CD4-positive, CD25-positive, alpha-beta regulatory T cell (primary cell): ENCODE results near the gene GMPR. TPM values are rescaled to one million over a fixed set of nuclear protein-coding genes. Genes with fewer than 3 reads are reported as not detected.

Experiments used
- ATAC-seq, 2 donors: fragments of 150-1000 bp; cut with Tn5 transposase; one replicate each; pipeline ENCODE4 v1.10.0; 2021; ENCODE audit warnings: low read depth in 2 of 2, moderate number of reproducible peaks in 2 of 2, moderate library complexity in 1 of 2
- DNase-seq, 3 donors: peaks; one replicate each; pipeline versions ENCODE4 v3.0.0 to v3.0.0-alpha.2; 2012 to 2022; ENCODE audit warnings: mixed read lengths in 1 of 3
- H3K27ac ChIP-seq: one replicate; pipeline ENCODE4 v1.7.0; 2013; ENCODE audit warnings: mild to moderate bottlenecking, low read length; ENCODE audit not compliant: insufficient read depth, poor library complexity, severe bottlenecking
- H3K27me3 ChIP-seq: one replicate; pipeline ENCODE4 v1.7.0; 2013; ENCODE audit warnings: low read length; ENCODE audit not compliant: control insufficient read depth, insufficient read depth
- H3K36me3 ChIP-seq: one replicate; pipeline ENCODE4 v1.7.0; 2013; ENCODE audit warnings: mild to moderate bottlenecking, low read length, moderate library complexity; ENCODE audit not compliant: control insufficient read depth, insufficient read depth
- H3K4me1 ChIP-seq: 2 replicates; pipeline ENCODE4 v1.7.0; 2013; ENCODE audit warnings: mild to moderate bottlenecking, low read length; ENCODE audit not compliant: insufficient read depth, control insufficient read depth, poor library complexity, severe bottlenecking
- H3K4me3 ChIP-seq: one replicate; pipeline ENCODE4 v1.7.0; 2013; ENCODE audit warnings: low read depth, mild to moderate bottlenecking, low read length, moderate library complexity
- H3K9me3 ChIP-seq, 2 experiments: 1 replicate in 1 of 2; 2 replicates in 1 of 2; pipeline ENCODE4 v1.7.0; 2013; ENCODE audit warnings: low read length in 2 of 2, mild to moderate bottlenecking in 1 of 2, moderate library complexity in 1 of 2; ENCODE audit not compliant: control insufficient read depth in 2 of 2
- H3K27ac Mint-ChIP-seq, 3 donors: one replicate each; pipeline ENCODE4 v1.8.0; 2020 to 2022; ENCODE audit warnings: mild to moderate bottlenecking in 3 of 3, mixed read lengths in 3 of 3, moderate library complexity in 2 of 3
- H3K27me3 Mint-ChIP-seq: one replicate; pipeline ENCODE4 v1.8.0; 2022; ENCODE audit warnings: mild to moderate bottlenecking, mixed read lengths
- H3K36me3 Mint-ChIP-seq: one replicate; pipeline ENCODE4 v1.8.0; 2020; ENCODE audit warnings: mixed read lengths
- H3K4me1 Mint-ChIP-seq, 4 donors: one replicate each; pipeline ENCODE4 v1.8.0; 2020 to 2022; ENCODE audit warnings: mixed read lengths in 4 of 4, mild to moderate bottlenecking in 1 of 4
- H3K4me3 Mint-ChIP-seq, 4 donors: one replicate each; pipeline ENCODE4 v1.8.0; 2020 to 2022; ENCODE audit warnings: mild to moderate bottlenecking in 4 of 4, mixed read lengths in 4 of 4, moderate library complexity in 3 of 4
- H3K9me3 Mint-ChIP-seq, 7 donors: one replicate each; pipeline ENCODE4 v1.8.0; 2020 to 2022; ENCODE audit warnings: mixed read lengths in 7 of 7, mild to moderate bottlenecking in 3 of 7, moderate library complexity in 2 of 7
- polyA plus RNA-seq, 4 donors: library from polyadenylated mRNA; unstranded; fragments of 300-500 nt; fragmentation: Illumina TruSeq; gene quantifications; one replicate each; pipeline ENCODE4 v1.2.3, GENCODE V29; 2021
- total RNA-seq: library from RNA; stranded (reverse); gene quantifications from one replicate; pipeline ENCODE4 v1.2.3, GENCODE V29; 2022

Gene GMPR
- total and polyA plus RNA-seq, 5 donors from 2014 or later = 1.3 to 1.8 TPM; not detected in 3

- Histone ChIP-seq H3K27me3 (no peaks in the 10 kb centered on the region), H3K4me3 (no peak overlapping the region), H3K4me1 (no peaks in the 10 kb centered on the region), H3K9me3 (no peaks in the 10 kb centered on the region), H3K36me3 (no peaks in the 10 kb centered on the region), H3K27ac (no peak overlapping the region)
- DNase-seq = no peak
- Mint-ChIP-seq H3K9me3 (no peaks in the 10 kb centered on the region), H3K4me1 (no peaks in the 10 kb centered on the region), H3K4me3 (no peak overlapping the region), H3K27me3 (peaks cover 16% of the 10 kb centered on the region), H3K36me3 (no peaks in the 10 kb centered on the region), H3K27ac (no peak overlapping the region)
- ATAC-seq = no peak
Observed at GRCh38 chr6:16272201-16272600, 33.8 kb downstream of the GMPR start.

GRCh38 chr6:16273256-16273655, 34.9 kb downstream of the GMPR start:
- H3K4me1 Mint-ChIP-seq = no peaks in the 10 kb centered on the region
- Histone ChIP-seq H3K9me3 (no peaks in the 10 kb centered on the region), H3K27me3 (no peaks in the 10 kb centered on the region), H3K36me3 (no peaks in the 10 kb centered on the region), H3K4me1 (no peaks in the 10 kb centered on the region), H3K27ac (no peak overlapping the region), H3K4me3 (no peak overlapping the region)
- H3K27ac Mint-ChIP-seq = no peak overlapping the region
- no peaks in the 10 kb centered on the region for H3K36me3 Mint-ChIP-seq
- ATAC-seq = no peak
- H3K4me3 Mint-ChIP-seq = no peak overlapping the region
- no peak for DNase-seq
- H3K27me3 Mint-ChIP-seq = peaks cover 22% of the 10 kb centered on the region
- H3K9me3 Mint-ChIP-seq = no peaks in the 10 kb centered on the region

GRCh38 chr6:16274483-16274882, 36.1 kb downstream of the GMPR start:
- Mint-ChIP-seq H3K9me3 (no peaks in the 10 kb centered on the region), H3K4me3 (no peak overlapping the region), H3K27ac (no peak overlapping the region), H3K36me3 (no peaks in the 10 kb centered on the region), H3K27me3 (peaks cover 21% of the 10 kb centered on the region), H3K4me1 (no peaks in the 10 kb centered on the region)
- Histone ChIP-seq H3K4me1 (no peaks in the 10 kb centered on the region), H3K9me3 (no peaks in the 10 kb centered on the region), H3K27me3 (no peaks in the 10 kb centered on the region), H3K36me3 (no peaks in the 10 kb centered on the region), H3K4me3 (no peak overlapping the region), H3K27ac (no peak overlapping the region)
- DNase-seq (no peak), ATAC-seq (no peak)

GRCh38 chr6:16274885-16275589, 36.6 kb downstream of the GMPR start:
- no peak for ATAC-seq
- peaks cover 21% of the 10 kb centered on the region for H3K27me3 Mint-ChIP-seq

GRCh38 chr6:16277101-16277981, 39.0 kb downstream of the GMPR start:
- Histone ChIP-seq H3K4me1 (no peaks in the 10 kb centered on the region), H3K9me3 (no peaks in the 10 kb centered on the region), H3K27ac (no peak overlapping the region), H3K4me3 (no peak overlapping the region), H3K36me3 (no peaks in the 10 kb centered on the region), H3K27me3 (no peaks in the 10 kb centered on the region)
- Mint-ChIP-seq H3K36me3 (no peaks in the 10 kb centered on the region), H3K27me3 (peaks cover 21% of the 10 kb centered on the region), H3K4me1 (no peaks in the 10 kb centered on the region), H3K4me3 (no peak overlapping the region), H3K9me3 (no peaks in the 10 kb centered on the region), H3K27ac (no peak overlapping the region)
- DNase-seq = peak in 1 of 3 donors; percentile 29
- no peak for ATAC-seq

More at GRCh38 chr6:16274885-16275589, 36.6 kb downstream of the GMPR start:
- no peaks in the 10 kb centered on the region for H3K27me3 ChIP-seq
- Mint-ChIP-seq H3K4me1 (no peaks in the 10 kb centered on the region), H3K36me3 (no peaks in the 10 kb centered on the region), H3K4me3 (no peak overlapping the region), H3K9me3 (no peaks in the 10 kb centered on the region), H3K27ac (no peak overlapping the region)
- no peaks in the 10 kb centered on the region for H3K9me3 ChIP-seq
- no peak overlapping the region for H3K4me3 ChIP-seq
- H3K36me3 ChIP-seq = no peaks in the 10 kb centered on the region
- H3K27ac ChIP-seq = no peak overlapping the region
- DNase-seq = no peak
- no peaks in the 10 kb centered on the region for H3K4me1 ChIP-seq

GRCh38 chr6:16278048-16278724, 39.8 kb downstream of the GMPR start:
- Mint-ChIP-seq H3K4me1 (no peaks in the 10 kb centered on the region), H3K36me3 (no peaks in the 10 kb centered on the region), H3K27ac (no peak overlapping the region), H3K27me3 (peaks cover 21% of the 10 kb centered on the region), H3K4me3 (no peak overlapping the region), H3K9me3 (no peaks in the 10 kb centered on the region)
- no peak for ATAC-seq
- Histone ChIP-seq H3K4me3 (no peak overlapping the region), H3K27me3 (no peaks in the 10 kb centered on the region), H3K4me1 (no peaks in the 10 kb centered on the region), H3K36me3 (no peaks in the 10 kb centered on the region), H3K27ac (no peak overlapping the region), H3K9me3 (no peaks in the 10 kb centered on the region)
- DNase-seq = no peak

- H3K9me3 ChIP-seq = no peaks in the 10 kb centered on the region
- Mint-ChIP-seq H3K27ac (no peak overlapping the region), H3K36me3 (no peaks in the 10 kb centered on the region), H3K4me3 (no peak overlapping the region), H3K9me3 (no peaks in the 10 kb centered on the region), H3K4me1 (no peaks in the 10 kb centered on the region), H3K27me3 (peaks cover 25% of the 10 kb centered on the region)
- no peak overlapping the region for H3K4me3 ChIP-seq
- no peaks in the 10 kb centered on the region for H3K27me3 ChIP-seq
- no peak for DNase-seq
- no peak overlapping the region for H3K27ac ChIP-seq
- H3K36me3 ChIP-seq = no peaks in the 10 kb centered on the region
- ATAC-seq = no peak
- H3K4me1 ChIP-seq = no peaks in the 10 kb centered on the region
Observed at GRCh38 chr6:16278750-16279149, 40.4 kb downstream of the GMPR start.
